ENCODE data around the gene UNC5B.

The UNC5B gene

GRCh38 chr10:71248210-71248609 is 35.8 kb downstream of the UNC5B start:
- no peaks in the 10 kb centered on the region for H3K4me1 Mint-ChIP-seq
- DNase-seq (ENCODE audit: low spot score in 2 of 2) (no peak), ATAC-seq (replicated peaks; ENCODE audit: extremely low read depth, poor library complexity, severe bottlenecking) (no peak)
- H3K27me3 Mint-ChIP-seq: no peaks in the 10 kb centered on the region
- H3K9me3 Mint-ChIP-seq: no peaks in the 10 kb centered on the region
- H3K27ac Mint-ChIP-seq (ENCODE audit: low read depth): no peak overlapping the region
- peaks cover 1% of the 10 kb centered on the region for H3K36me3 Mint-ChIP-seq (ENCODE audit: insufficient read depth)
- H3K4me3 Mint-ChIP-seq: no peak overlapping the region

- Mint-ChIP-seq H3K4me1 (no peaks in the 10 kb centered on the region), H3K27ac (ENCODE audit: low read depth) (no peak overlapping the region), H3K27me3 (peaks cover 6% of the 10 kb centered on the region), H3K4me3 (no peak overlapping the region), H3K9me3 (no peaks in the 10 kb centered on the region), H3K36me3 (ENCODE audit: insufficient read depth) (peaks cover 1% of the 10 kb centered on the region)
- ATAC-seq (replicated peaks; ENCODE audit: extremely low read depth, poor library complexity, severe bottlenecking): no peak
- no peak for DNase-seq (ENCODE audit: low spot score in 2 of 2)
Measured at GRCh38 chr10:71249996-71250395, 37.6 kb downstream of the UNC5B start.

- Mint-ChIP-seq H3K36me3 (ENCODE audit: insufficient read depth) (peaks cover 1% of the 10 kb centered on the region), H3K4me1 (no peaks in the 10 kb centered on the region), H3K9me3 (no peaks in the 10 kb centered on the region), H3K27ac (ENCODE audit: low read depth) (no peak overlapping the region), H3K27me3 (peaks cover 8% of the 10 kb centered on the region), H3K4me3 (no peak overlapping the region)
- DNase-seq (ENCODE audit: low spot score in 2 of 2): no peak
- no peak for ATAC-seq (replicated peaks; ENCODE audit: extremely low read depth, poor library complexity, severe bottlenecking)
Measured at GRCh38 chr10:71250405-71250804, 38.0 kb downstream of the UNC5B start.

GRCh38 chr10:71250842-71251241 is 38.5 kb downstream of the UNC5B start:
- H3K9me3 Mint-ChIP-seq: no peaks in the 10 kb centered on the region
- no peaks in the 10 kb centered on the region for H3K4me1 Mint-ChIP-seq
- no peak overlapping the region for H3K4me3 Mint-ChIP-seq
- no peak for DNase-seq (ENCODE audit: low spot score in 2 of 2)
- peaks cover 11% of the 10 kb centered on the region for H3K27me3 Mint-ChIP-seq
- H3K27ac Mint-ChIP-seq (ENCODE audit: low read depth): no peak overlapping the region
- ATAC-seq (replicated peaks; ENCODE audit: extremely low read depth, poor library complexity, severe bottlenecking): no peak
- H3K36me3 Mint-ChIP-seq (ENCODE audit: insufficient read depth): peaks cover 1% of the 10 kb centered on the region

- Mint-ChIP-seq H3K9me3 (no peaks in the 10 kb centered on the region), H3K4me3 (no peak overlapping the region), H3K27ac (ENCODE audit: low read depth) (no peak overlapping the region), H3K27me3 (peaks cover 15% of the 10 kb centered on the region), H3K36me3 (ENCODE audit: insufficient read depth) (peaks cover 1% of the 10 kb centered on the region), H3K4me1 (no peaks in the 10 kb centered on the region)
- ATAC-seq (replicated peaks; ENCODE audit: extremely low read depth, poor library complexity, severe bottlenecking) (no peak), DNase-seq (ENCODE audit: low spot score in 2 of 2) (no peak)
Measured at GRCh38 chr10:71251319-71251718, 38.9 kb downstream of the UNC5B start.

- no peak for DNase-seq (ENCODE audit: low spot score in 2 of 2)
- peaks cover 1% of the 10 kb centered on the region for H3K36me3 Mint-ChIP-seq (ENCODE audit: insufficient read depth)
- H3K4me3 Mint-ChIP-seq: no peak overlapping the region
- no peaks in the 10 kb centered on the region for H3K4me1 Mint-ChIP-seq
- ATAC-seq (replicated peaks; ENCODE audit: extremely low read depth, poor library complexity, severe bottlenecking): no peak
- H3K9me3 Mint-ChIP-seq: no peaks in the 10 kb centered on the region
- H3K27ac Mint-ChIP-seq (ENCODE audit: low read depth): no peak overlapping the region
- H3K27me3 Mint-ChIP-seq: peaks cover 24% of the 10 kb centered on the region
Measured at GRCh38 chr10:71252220-71252619, 39.9 kb downstream of the UNC5B start.

- H3K9me3 Mint-ChIP-seq: no peaks in the 10 kb centered on the region
- H3K4me1 Mint-ChIP-seq: no peaks in the 10 kb centered on the region
- no peak overlapping the region for H3K27ac Mint-ChIP-seq (ENCODE audit: low read depth)
- no peak for DNase-seq (ENCODE audit: low spot score in 2 of 2)
- peaks cover 1% of the 10 kb centered on the region for H3K36me3 Mint-ChIP-seq (ENCODE audit: insufficient read depth)
- no peak for ATAC-seq (replicated peaks; ENCODE audit: extremely low read depth, poor library complexity, severe bottlenecking)
- no peak overlapping the region for H3K4me3 Mint-ChIP-seq
- peaks cover 29% of the 10 kb centered on the region for H3K27me3 Mint-ChIP-seq
Measured at GRCh38 chr10:71253981-71254818, 41.8 kb downstream of the UNC5B start.

GRCh38 chr10:71254834-71255549 is 42.6 kb downstream of the UNC5B start:
- Mint-ChIP-seq H3K9me3 (no peaks in the 10 kb centered on the region), H3K27me3 (peaks cover 29% of the 10 kb centered on the region), H3K4me3 (no peak overlapping the region), H3K4me1 (no peaks in the 10 kb centered on the region), H3K27ac (ENCODE audit: low read depth) (no peak overlapping the region), H3K36me3 (ENCODE audit: insufficient read depth) (peaks cover 1% of the 10 kb centered on the region)
- no peak for DNase-seq (ENCODE audit: low spot score in 2 of 2)
- no peak for ATAC-seq (replicated peaks; ENCODE audit: extremely low read depth, poor library complexity, severe bottlenecking)

GRCh38 chr10:71255550-71255807 is 43.1 kb downstream of the UNC5B start:
- H3K4me1 Mint-ChIP-seq: no peaks in the 10 kb centered on the region
- no peak for ATAC-seq (replicated peaks; ENCODE audit: extremely low read depth, poor library complexity, severe bottlenecking)

GRCh38 chr10:71255808-71256660 is 43.7 kb downstream of the UNC5B start:
- Mint-ChIP-seq H3K4me1 (no peaks in the 10 kb centered on the region), H3K27me3 (peaks cover 29% of the 10 kb centered on the region), H3K9me3 (no peaks in the 10 kb centered on the region), H3K4me3 (no peak overlapping the region), H3K36me3 (ENCODE audit: insufficient read depth) (peaks cover 1% of the 10 kb centered on the region), H3K27ac (ENCODE audit: low read depth) (no peak overlapping the region)
- DNase-seq (ENCODE audit: low spot score in 2 of 2): no peak
- no peak for ATAC-seq (replicated peaks; ENCODE audit: extremely low read depth, poor library complexity, severe bottlenecking)

More at GRCh38 chr10:71255550-71255807, 43.1 kb downstream of the UNC5B start:
- peaks cover 1% of the 10 kb centered on the region for H3K36me3 Mint-ChIP-seq (ENCODE audit: insufficient read depth)
- no peak overlapping the region for H3K4me3 Mint-ChIP-seq
- H3K9me3 Mint-ChIP-seq: no peaks in the 10 kb centered on the region
- no peak for DNase-seq (ENCODE audit: low spot score in 2 of 2)
- no peak overlapping the region for H3K27ac Mint-ChIP-seq (ENCODE audit: low read depth)
- peaks cover 29% of the 10 kb centered on the region for H3K27me3 Mint-ChIP-seq

- DNase-seq (ENCODE audit: low spot score in 2 of 2): no peak
- H3K27me3 Mint-ChIP-seq: peaks cover 29% of the 10 kb centered on the region
- no peak overlapping the region for H3K27ac Mint-ChIP-seq (ENCODE audit: low read depth)
- ATAC-seq (replicated peaks; ENCODE audit: extremely low read depth, poor library complexity, severe bottlenecking): no peak
- no peak overlapping the region for H3K4me3 Mint-ChIP-seq
- H3K9me3 Mint-ChIP-seq: no peaks in the 10 kb centered on the region
- H3K4me1 Mint-ChIP-seq: no peaks in the 10 kb centered on the region
- H3K36me3 Mint-ChIP-seq (ENCODE audit: insufficient read depth): peaks cover 1% of the 10 kb centered on the region
Measured at GRCh38 chr10:71256661-71257318, 44.4 kb downstream of the UNC5B start.

GRCh38 chr10:71257319-71257997 is 45.1 kb downstream of the UNC5B start:
- no peak overlapping the region for H3K27ac Mint-ChIP-seq (ENCODE audit: low read depth)
- H3K9me3 Mint-ChIP-seq: no peaks in the 10 kb centered on the region
- peaks cover 29% of the 10 kb centered on the region for H3K27me3 Mint-ChIP-seq

More at GRCh38 chr10:71257319-71257997, 45.1 kb downstream of the UNC5B start:
- ATAC-seq (replicated peaks; ENCODE audit: extremely low read depth, poor library complexity, severe bottlenecking): no peak
- Mint-ChIP-seq H3K4me1 (no peaks in the 10 kb centered on the region), H3K36me3 (ENCODE audit: insufficient read depth) (peaks cover 1% of the 10 kb centered on the region), H3K4me3 (no peak overlapping the region)
- no peak for DNase-seq (ENCODE audit: low spot score in 2 of 2)

All from central memory CD8-positive, alpha-beta T cell (primary cell).